HFFc6 (cell line): Measurements from ENCODE around the gene ATL3. TPM values are rescaled to one million over a fixed set of nuclear protein-coding genes. Genes with fewer than 3 reads are reported as not detected.
A peak's percentile ranks its signal among the peaks of the same experiment; 100 is the strongest.

Source experiments
- DNase-seq: peaks from one replicate; pipeline ENCODE4 v3.0.0-alpha.2; 2018
- H3K27ac Mint-ChIP-seq: 2 replicates; pipeline ENCODE4 v1.8.0; 2020; ENCODE audit warnings: mild to moderate bottlenecking, mixed read lengths
- H3K27me3 Mint-ChIP-seq: 2 replicates; pipeline ENCODE4 v1.8.0; 2021; ENCODE audit warnings: mild to moderate bottlenecking, moderate library complexity, mixed read lengths; ENCODE audit not compliant: insufficient read depth
- H3K36me3 Mint-ChIP-seq: 2 replicates; pipeline ENCODE4 v1.8.0; 2021; ENCODE audit warnings: low read depth, mixed read lengths
- H3K4me1 Mint-ChIP-seq: 2 replicates; pipeline ENCODE4 v1.8.0; 2020; ENCODE audit warnings: low read depth, mixed read lengths
- H3K4me3 Mint-ChIP-seq: 2 replicates; pipeline ENCODE4 v1.8.0; 2020; ENCODE audit warnings: mild to moderate bottlenecking, moderate library complexity, mixed read lengths
- H3K9me3 Mint-ChIP-seq: 2 replicates; pipeline ENCODE4 v1.8.0; 2020; ENCODE audit warnings: mild to moderate bottlenecking, mixed read lengths
- CTCF ChIP-seq: fragments of 200-600 bp; sonication (generic); IDR thresholded peaks from 2 replicates; pipeline ENCODE4 v1.5.0; 2021; ENCODE audit warnings: antibody characterized with exemption, mild to moderate bottlenecking
- total RNA-seq, 6 experiments: library from RNA; stranded (reverse); fragmentation: NEBNext Ultra II Directional; extraction: Animal tissue kit (Norgen Biotek cat#: 25700); gene quantifications; 2 replicates in 1 of 6; 3 replicates in 5 of 6; pipeline ENCODE4 v1.2.3, GENCODE V29; 2021

ATL3 gene
- total RNA-seq, 6 experiments from 2014 or later, result 96.9 to 116 (median 109) TPM

DNA sequence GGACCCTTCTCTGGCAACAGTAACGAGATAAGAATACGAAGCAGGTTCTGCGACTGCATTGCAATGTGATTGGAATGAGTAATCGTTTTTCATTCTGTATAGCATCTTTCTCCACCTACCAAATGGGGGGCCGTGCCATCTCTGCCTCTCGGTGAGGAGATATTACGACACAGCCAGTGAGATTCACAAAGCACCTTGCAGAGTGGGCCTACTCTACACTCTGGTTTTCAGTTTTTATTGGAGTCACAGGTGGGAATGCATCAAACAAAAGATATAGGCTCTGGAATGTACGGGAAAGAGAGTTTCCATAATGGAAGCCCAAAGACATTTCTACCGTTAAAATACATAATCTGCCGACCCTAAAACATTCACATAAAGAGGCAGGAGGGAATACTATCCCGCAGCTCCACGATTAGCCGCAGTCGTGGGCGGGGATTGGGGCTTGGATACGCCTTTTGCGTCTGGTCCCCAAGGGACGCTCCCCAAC, 9.7 kb upstream of the ATL3 start:
- Mint-ChIP-seq H3K4me3 (peak overlapping the region; percentile 98), H3K4me1 (peaks cover 36% of the 10 kb centered on the region), H3K27ac (peak overlapping the region; percentile 42), H3K27me3 (no peaks in the 10 kb centered on the region; the same call in none of the 2 replicates), H3K36me3 (no peaks in the 10 kb centered on the region), H3K9me3 (no peaks in the 10 kb centered on the region)
- no peak for DNase-seq
- TF ChIP-seq CTCF, result no peak

DNA sequence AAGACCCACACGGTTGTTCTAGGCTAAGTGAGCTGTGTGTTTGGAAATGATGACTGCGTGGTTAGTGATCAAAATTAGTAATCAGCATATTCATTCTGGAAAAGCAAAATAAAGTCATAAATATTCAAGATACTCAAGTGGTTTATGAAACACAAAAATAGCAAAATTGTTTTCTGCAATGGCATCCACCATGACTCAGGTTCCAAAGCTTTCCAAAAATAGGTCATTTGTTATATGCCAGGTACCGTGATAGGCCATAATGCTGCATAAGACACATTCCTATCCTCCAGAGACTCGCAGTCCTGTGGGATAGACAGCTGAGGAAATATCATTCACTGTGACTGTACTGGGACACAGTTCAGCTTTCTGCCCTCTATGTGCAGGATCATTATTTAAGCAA, 2.4 kb upstream of the ATL3 start:
- H3K27me3 Mint-ChIP-seq, result no peaks in the 10 kb centered on the region; the same call in none of the 2 replicates
- DNase-seq, result peak; percentile 25

DNA sequence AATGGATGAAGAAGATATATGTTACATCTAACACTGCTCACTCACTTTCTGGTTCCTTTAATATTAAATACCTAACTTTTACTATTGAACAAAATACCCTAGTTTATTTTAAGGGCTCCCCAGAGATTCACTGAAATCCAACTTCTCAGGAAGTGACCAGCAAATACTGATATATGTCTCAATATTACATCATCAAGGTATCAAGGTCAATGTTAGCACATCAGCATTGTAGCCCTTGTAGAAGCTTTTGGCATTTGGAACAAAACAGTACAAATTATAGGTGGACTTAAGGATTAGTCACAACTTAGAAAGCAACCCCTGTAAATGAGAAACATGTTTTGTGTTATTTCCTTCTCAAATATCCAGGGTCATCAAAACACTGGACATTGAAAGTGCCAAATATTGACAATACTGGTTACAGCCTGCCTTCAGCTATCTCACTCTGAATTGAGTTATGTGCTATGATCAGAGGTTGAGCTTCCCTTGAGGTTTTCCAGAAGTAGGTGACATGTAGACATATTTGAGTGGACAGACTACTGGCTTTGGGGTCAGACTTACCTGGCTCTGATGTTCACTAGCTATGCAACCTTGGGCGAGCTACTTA, 1.9 kb upstream of the ATL3 start:
- no peak for DNase-seq
- no peaks in the 10 kb centered on the region for H3K9me3 Mint-ChIP-seq
- peaks cover 18% of the 10 kb centered on the region; the same call in 1 of the 2 replicates for H3K36me3 Mint-ChIP-seq
- peak overlapping the region; percentile 79 for H3K27ac Mint-ChIP-seq
- H3K27me3 Mint-ChIP-seq, result no peaks in the 10 kb centered on the region; the same call in none of the 2 replicates
- 0 out of 2 replicates have a peak overlapping the region, but pooled peaks have one; percentile 7 for H3K4me3 Mint-ChIP-seq
- peaks cover 42% of the 10 kb centered on the region for H3K4me1 Mint-ChIP-seq
- no peak for TF ChIP-seq CTCF

More for the DNA sequence above, 2.4 kb upstream of the ATL3 start:
- no peaks in the 10 kb centered on the region for H3K9me3 Mint-ChIP-seq
- peaks cover 15% of the 10 kb centered on the region; the same call in 1 of the 2 replicates for H3K36me3 Mint-ChIP-seq
- H3K4me1 Mint-ChIP-seq, result peaks cover 37% of the 10 kb centered on the region
- no peak for TF ChIP-seq CTCF
- 0 out of 2 replicates have a peak overlapping the region, but pooled peaks have one; percentile 7 for H3K4me3 Mint-ChIP-seq
- peak overlapping the region; percentile 79 for H3K27ac Mint-ChIP-seq

- Mint-ChIP-seq H3K4me3 (peak overlapping the region; percentile 30; the same call in 1 of the 2 replicates), H3K36me3 (peaks cover 18% of the 10 kb centered on the region; the same call in 1 of the 2 replicates), H3K27me3 (no peaks in the 10 kb centered on the region; the same call in none of the 2 replicates), H3K9me3 (no peaks in the 10 kb centered on the region), H3K4me1 (peaks cover 52% of the 10 kb centered on the region), H3K27ac (peak overlapping the region; percentile 72; the same call in 1 of the 2 replicates)
- DNase-seq, result no peak
- TF ChIP-seq CTCF, result no peak
Measured at GRCh38 chr11:63672156-63672463, 934 bp upstream of the ATL3 start.

GRCh38 chr11:63670433-63671321, 499 bp downstream of the ATL3 start:
- H3K9me3 Mint-ChIP-seq, result no peaks in the 10 kb centered on the region
- H3K27me3 Mint-ChIP-seq, result no peaks in the 10 kb centered on the region; the same call in 1 of the 2 replicates
- peak overlapping the region; percentile 95 for H3K4me3 Mint-ChIP-seq
- peak overlapping the region; percentile 90 for H3K27ac Mint-ChIP-seq
- H3K36me3 Mint-ChIP-seq, result peaks cover 18% of the 10 kb centered on the region; the same call in 1 of the 2 replicates
- peak; percentile 62 for TF ChIP-seq CTCF
- H3K4me1 Mint-ChIP-seq, result peaks cover 64% of the 10 kb centered on the region
- DNase-seq, result peak; percentile 30
